GM21423 (cell line): ENCODE data around the gene PDE4A.
"Not testable (repeated sequence)": the region's sequence is repeated elsewhere in the genome, so short reads cannot be mapped to it uniquely, and the experiment has no call there.

Experiments used
- ATAC-seq: cut with Tn5 transposase; IDR thresholded peaks from one replicate; pipeline ENCODE4 v1.9.1; 2021; ENCODE audit warnings: mild to moderate bottlenecking, moderate library complexity; ENCODE audit not compliant: unreplicated experiment

Gene PDE4A

GRCh38 chr19:10403137-10404021, 17.0 kb upstream of the PDE4A start, which contains the start of gene CDC37:
CDC37 (minus strand) TSS chr19:10403542; CDS start chr19:10403479, 63 bp downstream.
- peak; percentile 80 for ATAC-seq

GRCh38 chr19:10404888-10405820, 15.2 kb upstream of the PDE4A start:
- ATAC-seq = no peak

GRCh38 chr19:10406191-10406590, 14.1 kb upstream of the PDE4A start:
- ATAC-seq = no peak

- no peak for ATAC-seq
Measured at GRCh38 chr19:10407096-10407495, 13.2 kb upstream of the PDE4A start.

- ATAC-seq = no peak
Measured at GRCh38 chr19:10408511-10409283, 11.6 kb upstream of the PDE4A start.

GRCh38 chr19:10411224-10411623, 9.1 kb upstream of the PDE4A start:
- not testable (repeated sequence) for ATAC-seq

GRCh38 chr19:10412257-10412977, 7.9 kb upstream of the PDE4A start:
- ATAC-seq = peak; percentile 48

- ATAC-seq = no peak
Measured at GRCh38 chr19:10416083-10416379, 4.3 kb upstream of the PDE4A start.

GRCh38 chr19:10416380-10417257, 3.7 kb upstream of the PDE4A start:
- ATAC-seq = peak; percentile 49

GRCh38 chr19:10417541-10418234, 2.6 kb upstream of the PDE4A start:
- no peak for ATAC-seq

GRCh38 chr19:10418235-10418484, 2.2 kb upstream of the PDE4A start:
- no peak for ATAC-seq

- no peak for ATAC-seq
Measured at GRCh38 chr19:10418485-10419199, 1.7 kb upstream of the PDE4A start.

GRCh38 chr19:10419200-10419645, 1.1 kb upstream of the PDE4A start:
- no peak for ATAC-seq

GRCh38 chr19:10419646-10420443, 493 bp upstream of the PDE4A start:
- ATAC-seq = no peak

- no peak for ATAC-seq
Measured at GRCh38 chr19:10421240-10422045, 1.1 kb downstream of the PDE4A start.

GRCh38 chr19:10422046-10422461, 1.7 kb downstream of the PDE4A start:
- ATAC-seq = no peak

- no peak for ATAC-seq
Measured at GRCh38 chr19:10422846-10423245, 2.5 kb downstream of the PDE4A start.
